B cell (primary cell): ENCODE measurements around the gene IDNK. TPM values are rescaled to one million over a fixed set of nuclear protein-coding genes. Genes with fewer than 3 reads are reported as not detected.

Experiments used
- ATAC-seq: fragments of 200-7000 bp; cut with Tn5 transposase; one replicate; pipeline ENCODE4 v1.10.0; 2021; ENCODE audit warnings: low read depth, mild to moderate bottlenecking, moderate number of reproducible peaks, moderate library complexity
- CTCF ChIA-PET: fragments of 350-600 bp; sonication (Branson Sonifier 250); formaldehyde crosslinking; loops from one replicate; lab custom pipeline; 2021; ENCODE audit warnings: antibody characterized with exemption, inconsistent platforms; lab: Charles Lee
- POLR2A ChIA-PET: fragments of 350-600 bp; sonication (Branson Sonifier 250); formaldehyde crosslinking; loops from one replicate; lab custom pipeline; 2021; ENCODE audit warnings: antibody characterized with exemption; lab: Charles Lee
- DNase-seq: peaks from one replicate; pipeline ENCODE4 v3.0.0; 2013
- H2AFZ ChIP-seq: 2 replicates; pipeline ENCODE4 v1.6.1; 2012; ENCODE audit warnings: mild to moderate bottlenecking, low read depth, low read length; ENCODE audit not compliant: insufficient read depth, poor library complexity, severe bottlenecking
- H3K27ac ChIP-seq, 2 donors: 1 replicate in 1 of 2; 2 replicates in 1 of 2; pipeline ENCODE4 v1.5.1; 2012 to 2013; ENCODE audit warnings: low read length in 2 of 2, mild to moderate bottlenecking in 2 of 2, moderate library complexity in 1 of 2
- H3K27me3 ChIP-seq, 4 experiments: fragments of 200-600 bp in 1 of 4; sonication (generic) in 1 of 4; replicated peaks in 1 of 4; 1 replicate in 2 of 4; 2 replicates in 2 of 4; pipeline versions ENCODE4 v1.6.1 to v1.7.0; 2013 to 2016; ENCODE audit warnings: low read length in 3 of 4, mild to moderate bottlenecking in 2 of 4, mixed read lengths in 1 of 4, moderate library complexity in 1 of 4; ENCODE audit not compliant: insufficient read depth in 4 of 4, control insufficient read depth in 3 of 4; ENCODE audit errors: control extremely low read depth in 1 of 4
- H3K36me3 ChIP-seq, 2 experiments: replicated peaks in 1 of 2; 1 replicate in 1 of 2; 2 replicates in 1 of 2; pipeline versions ENCODE4 v1.6.1 to v1.7.1; 2013; ENCODE audit warnings: low read length in 1 of 2; ENCODE audit not compliant: insufficient read depth in 2 of 2, control insufficient read depth in 1 of 2; ENCODE audit errors: control extremely low read depth in 1 of 2, extremely low read depth in 1 of 2
- H3K4me1 ChIP-seq, 2 donors: fragments of 200-600 bp in 1 of 2; sonication (generic) in 1 of 2; 1 replicate in 1 of 2; 2 replicates in 1 of 2; pipeline versions ENCODE4 v1.5.1 to v1.6.1; 2013 to 2017; ENCODE audit warnings: low read length in 2 of 2; ENCODE audit not compliant: control insufficient read depth in 2 of 2, insufficient read depth in 2 of 2
- H3K4me2 ChIP-seq: replicated peaks from 2 replicates; pipeline ENCODE3; 2012; ENCODE audit warnings: mild to moderate bottlenecking, low read depth, low read length; ENCODE audit not compliant: poor library complexity, severe bottlenecking
- H3K4me3 ChIP-seq, 5 experiments: fragments of 200-600 bp in 1 of 5; sonication (generic) in 1 of 5; 1 replicate in 3 of 5; 2 replicates in 2 of 5; pipeline versions ENCODE4 v1.5.1 to v1.7.0; 2011 to 2016; ENCODE audit warnings: low read length in 4 of 5, mild to moderate bottlenecking in 4 of 5, low read depth in 2 of 5, control low read depth in 1 of 5, moderate library complexity in 1 of 5; ENCODE audit not compliant: insufficient read depth in 1 of 5; ENCODE audit errors: control extremely low read depth in 1 of 5, extremely low read depth in 1 of 5
- H3K79me2 ChIP-seq: fragments of 200-600 bp; sonication (generic); one replicate; pipeline ENCODE4 v1.6.0; 2016; ENCODE audit warnings: low read length; ENCODE audit not compliant: control insufficient read depth, insufficient read depth
- H3K9ac ChIP-seq: fragments of 200-600 bp; sonication (generic); 2 replicates; pipeline ENCODE4 v1.6.1; 2017; ENCODE audit warnings: mild to moderate bottlenecking, low read length, moderate library complexity
- H3K9me3 ChIP-seq, 3 donors: one replicate each; pipeline versions ENCODE4 v1.6.1 to v1.7.1; 2013; ENCODE audit warnings: low read length in 2 of 3; ENCODE audit not compliant: control insufficient read depth in 2 of 3, insufficient read depth in 1 of 3; ENCODE audit errors: control extremely low read depth in 1 of 3
- H4K20me1 ChIP-seq: 2 replicates; pipeline ENCODE4 v1.6.0; 2012; ENCODE audit warnings: mild to moderate bottlenecking, low read length; ENCODE audit not compliant: insufficient read depth, control insufficient read depth, poor library complexity, severe bottlenecking
- H3K27ac Mint-ChIP-seq: one replicate; pipeline ENCODE4 v1.8.0; 2021; ENCODE audit warnings: mixed read lengths
- H3K27me3 Mint-ChIP-seq: one replicate; pipeline ENCODE4 v1.8.0; 2021; ENCODE audit warnings: mixed read lengths
- H3K4me1 Mint-ChIP-seq: one replicate; pipeline ENCODE4 v1.8.0; 2021; ENCODE audit warnings: mixed read lengths
- H3K4me3 Mint-ChIP-seq: one replicate; pipeline ENCODE4 v1.8.0; 2021; ENCODE audit warnings: mixed read lengths
- H3K9me3 Mint-ChIP-seq: one replicate; pipeline ENCODE4 v1.8.0; 2022; ENCODE audit warnings: mixed read lengths; ENCODE audit not compliant: insufficient read depth
- CTCF ChIP-seq: fragments of 200-600 bp; IDR thresholded peaks from one replicate; pipeline ENCODE4 v1.8.0; 2022; ENCODE audit warnings: antibody characterized with exemption, mild to moderate bottlenecking
- EZH2 ChIP-seq: IDR thresholded peaks from 2 replicates; pipeline ENCODE4 v1.6.1; 2012; ENCODE audit warnings: borderline replicate concordance, low read depth, mild to moderate bottlenecking, moderate library complexity, low read length; ENCODE audit not compliant: insufficient read depth, poor library complexity, severe bottlenecking
- WGBS: methylation state at CpG from one replicate; pipeline ENCODE4 v1.1.5; 2013; ENCODE audit warnings: missing lambda C conversion rate; ENCODE audit not compliant: insufficient coverage; 5-methylcytosine and 5-hydroxymethylcytosine counted together
- intact Hi-C: fragments of 100-400 bp; cut with micrococcal nuclease; formaldehyde crosslinking; loops from one replicate; pipeline ENCODE4 v1.10.0; 2022
- polyA plus RNA-seq: library from polyadenylated mRNA; depleted of rRNA; stranded (reverse); fragments of >200 nt; gene quantifications from 2 replicates; pipeline ENCODE4 v1.2.3, GENCODE V29; 2012
- total RNA-seq, 2 donors: library from RNA; stranded (reverse); fragments of 120-200 nt in 1 of 2; gene quantifications; 1 replicate in 1 of 2; 2 replicates in 1 of 2; pipeline versions ENCODE4 v1.2.3 to v1.2.4, GENCODE V29; 2013 to 2022

Gene IDNK
- total and polyA plus RNA-seq, 2 donors (not counting 1 experiment from before 2014, with no cell fraction given) = 9.3 to 11.6 TPM

DNA sequence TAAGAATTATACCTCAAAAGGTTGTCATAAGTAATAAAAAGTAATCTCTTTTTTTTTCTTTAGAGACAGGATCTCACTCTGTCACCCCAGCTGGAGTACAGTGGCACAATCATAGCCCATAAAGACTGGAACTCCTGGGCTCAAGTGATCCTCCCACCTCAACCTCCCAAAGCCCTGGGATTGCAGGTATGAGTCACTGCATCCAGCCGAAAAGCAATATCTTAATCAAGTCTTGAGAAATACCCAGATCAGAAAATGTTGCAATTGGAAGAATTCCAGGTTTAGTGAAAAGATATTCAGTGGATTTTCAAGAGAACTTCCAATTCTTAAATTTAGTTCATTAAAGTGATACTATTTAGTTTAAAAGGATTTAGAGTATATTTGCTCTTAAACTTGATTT lies 40.9 kb upstream of the IDNK start:
- Mint-ChIP-seq H3K9me3 (peaks cover 3% of the 10 kb centered on the region), H3K27ac (no peak overlapping the region), H3K4me3 (no peak overlapping the region), H3K4me1 (no peaks in the 10 kb centered on the region), H3K27me3 (no peaks in the 10 kb centered on the region)
- Histone ChIP-seq H3K79me2 (no peaks in the 10 kb centered on the region), H3K4me3 (no peak overlapping the region), H3K4me2 (no peak overlapping the region), H3K9ac (no peak overlapping the region), H3K9me3 (no peaks in the 10 kb centered on the region), H3K4me1 (no peaks in the 10 kb centered on the region), H2AFZ (no peak overlapping the region), H3K36me3 (no peaks in the 10 kb centered on the region), H3K27me3 (no peaks in the 10 kb centered on the region), H4K20me1 (no peaks in the 10 kb centered on the region), H3K27ac (no peak overlapping the region)
- intact Hi-C loops = loop anchor here (2.0 kb wide), 2 partner anchors 59 to 331 kb away; no protein-coding TSS in a partner anchor
- ChIA-PET CTCF (no interaction called here), POLR2A (no interaction called here)
- ATAC-seq (no peak), DNase-seq (no peak)
- WGBS = no CpG with 5 or more reads among the region's 1 CpG
- no peak for TF ChIP-seq CTCF
- TF ChIP-seq EZH2 = no peak

GRCh38 chr9:83583151-83584014 lies 39.6 kb upstream of the IDNK start:
- Mint-ChIP-seq H3K9me3 (no peaks in the 10 kb centered on the region), H3K27ac (no peak overlapping the region)

More at GRCh38 chr9:83583151-83584014, 39.6 kb upstream of the IDNK start:
- H3K27me3 ChIP-seq = no peaks in the 10 kb centered on the region
- no peaks in the 10 kb centered on the region for H3K9me3 ChIP-seq
- POLR2A ChIA-PET = no interaction called here
- intact Hi-C loops = loop anchor here (1.0 to 2.0 kb wide), 3 partner anchors 61 to 329 kb away; no protein-coding TSS in a partner anchor
- no peak overlapping the region for H3K9ac ChIP-seq
- H3K36me3 ChIP-seq = no peaks in the 10 kb centered on the region
- no peak overlapping the region for H3K27ac ChIP-seq
- CTCF ChIA-PET = no interaction called here
- Mint-ChIP-seq H3K27me3 (no peaks in the 10 kb centered on the region), H3K4me1 (no peaks in the 10 kb centered on the region), H3K4me3 (no peak overlapping the region)
- no peaks in the 10 kb centered on the region for H3K4me1 ChIP-seq
- H2AFZ ChIP-seq = no peak overlapping the region
- no peaks in the 10 kb centered on the region for H4K20me1 ChIP-seq
- ATAC-seq (peak; percentile 31), DNase-seq (peak; percentile 44)
- WGBS = 72% methylated on average over 2 of the region's 6 CpGs
- H3K4me2 ChIP-seq = no peak overlapping the region
- no peaks in the 10 kb centered on the region for H3K79me2 ChIP-seq
- H3K4me3 ChIP-seq = no peak overlapping the region
- TF ChIP-seq EZH2 (no peak), CTCF (peak; percentile 76)
